H9 (cell line): ENCODE measurements around the gene SDK1. TPM values are rescaled to one million over a fixed set of nuclear protein-coding genes. Genes with fewer than 3 reads are reported as not detected.

Experiments
- DNase-seq: peaks from one replicate; pipeline ENCODE4 v3.0.0-alpha.2; 2017
- H2AFZ ChIP-seq: one replicate; pipeline ENCODE4 v1.6.1; 2013; ENCODE audit warnings: mild to moderate bottlenecking, low read length, control low read depth, moderate library complexity
- H2AK5ac ChIP-seq: 2 replicates; pipeline ENCODE4 v1.6.1; 2013; ENCODE audit warnings: low read length, control low read depth, mixed read lengths; ENCODE audit not compliant: insufficient read length
- H2BK120ac ChIP-seq: one replicate; pipeline ENCODE4 v1.6.1; 2013; ENCODE audit warnings: low read depth, mild to moderate bottlenecking, low read length, control low read depth, inconsistent platforms; ENCODE audit not compliant: poor library complexity, severe bottlenecking
- H2BK12ac ChIP-seq: 2 replicates; pipeline ENCODE4 v1.6.1; 2013; ENCODE audit warnings: low read length, control low read depth, mixed read lengths, low read depth; ENCODE audit not compliant: insufficient read length
- H2BK15ac ChIP-seq: 2 replicates; pipeline ENCODE4 v1.6.1; 2013; ENCODE audit warnings: low read depth, low read length, control low read depth
- H2BK20ac ChIP-seq: one replicate; pipeline ENCODE4 v1.6.1; 2013; ENCODE audit warnings: low read depth, mild to moderate bottlenecking, low read length, control low read depth, inconsistent platforms; ENCODE audit not compliant: poor library complexity, severe bottlenecking
- H2BK5ac ChIP-seq: 2 replicates; pipeline ENCODE4 v1.6.1; 2013; ENCODE audit warnings: low read length, control low read depth, mixed read lengths; ENCODE audit not compliant: insufficient read length
- H3K14ac ChIP-seq: 2 replicates; pipeline ENCODE4 v1.6.1; 2013; ENCODE audit warnings: low read length, control low read depth; ENCODE audit not compliant: insufficient read depth
- H3K18ac ChIP-seq: 2 replicates; pipeline ENCODE4 v1.6.1; 2013; ENCODE audit warnings: low read depth, mild to moderate bottlenecking, mixed read lengths, low read length, control low read depth; ENCODE audit not compliant: insufficient read length
- H3K23ac ChIP-seq: 2 replicates; pipeline ENCODE4 v1.6.1; 2013; ENCODE audit warnings: low read length, control low read depth, mixed read lengths, low read depth; ENCODE audit not compliant: insufficient read length
- H3K23me2 ChIP-seq: 2 replicates; pipeline ENCODE4 v1.6.1; 2013; ENCODE audit warnings: low read depth, mild to moderate bottlenecking, mixed read lengths, low read length, control low read depth; ENCODE audit not compliant: insufficient read length, poor library complexity, severe bottlenecking
- H3K27ac ChIP-seq: 2 replicates; pipeline ENCODE4 v1.5.1; 2013; ENCODE audit warnings: low read length, control low read depth, mixed read lengths, low read depth; ENCODE audit not compliant: insufficient read length
- H3K27me3 ChIP-seq: 2 replicates; pipeline ENCODE4 v1.6.1; 2013; ENCODE audit warnings: low read length, control low read depth, inconsistent platforms; ENCODE audit not compliant: insufficient read depth
- H3K4ac ChIP-seq: 2 replicates; pipeline ENCODE4 v1.6.1; 2013; ENCODE audit warnings: low read depth, mild to moderate bottlenecking, control low read depth, inconsistent platforms, low read length, moderate library complexity
- H3K4me1 ChIP-seq: 2 replicates; pipeline ENCODE4 v1.6.1; 2013; ENCODE audit warnings: low read length, control low read depth, inconsistent platforms; ENCODE audit not compliant: insufficient read depth
- H3K4me2 ChIP-seq: 2 replicates; pipeline ENCODE4 v1.6.1; 2013; ENCODE audit warnings: low read length, control low read depth, mixed read lengths; ENCODE audit not compliant: insufficient read length, insufficient read depth
- H3K56ac ChIP-seq: 2 replicates; pipeline ENCODE4 v1.6.1; 2013; ENCODE audit warnings: low read depth, mild to moderate bottlenecking, mixed read lengths, low read length, control low read depth; ENCODE audit not compliant: insufficient read length
- H3K79me1 ChIP-seq: 2 replicates; pipeline ENCODE4 v1.6.1; 2013; ENCODE audit warnings: low read depth, mild to moderate bottlenecking, moderate library complexity, low read length, control low read depth, inconsistent platforms; ENCODE audit not compliant: insufficient read depth, poor library complexity, severe bottlenecking
- H3K79me2 ChIP-seq: 2 replicates; pipeline ENCODE4 v1.6.1; 2013; ENCODE audit warnings: low read length, control low read depth, inconsistent platforms; ENCODE audit not compliant: insufficient read depth
- H3K9ac ChIP-seq: 2 replicates; pipeline ENCODE4 v1.6.1; 2013; ENCODE audit warnings: low read length, control low read depth, mixed read lengths; ENCODE audit not compliant: insufficient read length; ENCODE audit errors: extremely low read depth
- H3K9me3 ChIP-seq: one replicate; pipeline ENCODE4 v1.6.1; 2013; ENCODE audit warnings: low read depth, low read length, inconsistent platforms; ENCODE audit not compliant: control insufficient read depth
- H3T11ph ChIP-seq: one replicate; pipeline ENCODE4 v1.6.1; 2013; ENCODE audit warnings: mild to moderate bottlenecking, low read length, control low read depth, inconsistent platforms
- H4K20me1 ChIP-seq: one replicate; pipeline ENCODE4 v1.6.1; 2013; ENCODE audit not compliant: control insufficient read depth, insufficient read length, insufficient read depth
- H4K5ac ChIP-seq: 2 replicates; pipeline ENCODE4 v1.6.1; 2013; ENCODE audit warnings: low read depth, mild to moderate bottlenecking, mixed read lengths, low read length, control low read depth; ENCODE audit not compliant: insufficient read length
- H4K8ac ChIP-seq: replicated peaks from 2 replicates; pipeline ENCODE4 v1.6.1; 2013; ENCODE audit warnings: low read length, control low read depth, mixed read lengths, low read depth; ENCODE audit not compliant: insufficient read length
- H4K91ac ChIP-seq: 2 replicates; pipeline ENCODE4 v1.6.1; 2013; ENCODE audit warnings: low read depth, mild to moderate bottlenecking, moderate library complexity, mixed read lengths, low read length, control low read depth; ENCODE audit not compliant: insufficient read length
- H3K27ac Mint-ChIP-seq, 3 experiments: 2 replicates in 2 of 3; 3 replicates in 1 of 3; pipeline ENCODE4 v1.8.0; 2020 to 2021; ENCODE audit warnings: mixed read lengths in 3 of 3, mild to moderate bottlenecking in 1 of 3, moderate library complexity in 1 of 3
- H3K27me3 Mint-ChIP-seq: 2 replicates; pipeline ENCODE4 v1.8.0; 2021; ENCODE audit warnings: low read depth, mild to moderate bottlenecking, moderate library complexity, mixed read lengths
- H3K36me3 Mint-ChIP-seq, 3 experiments: 2 replicates in 2 of 3; 3 replicates in 1 of 3; pipeline ENCODE4 v1.8.0; 2020 to 2021; ENCODE audit warnings: low read depth in 3 of 3, mixed read lengths in 3 of 3; ENCODE audit not compliant: insufficient read depth in 1 of 3
- H3K4me1 Mint-ChIP-seq, 2 experiments: 2 replicates each; pipeline ENCODE4 v1.8.0; 2020; ENCODE audit warnings: mixed read lengths in 2 of 2
- H3K4me3 Mint-ChIP-seq, 2 experiments: 2 replicates in 1 of 2; 3 replicates in 1 of 2; pipeline ENCODE4 v1.8.0; 2020 to 2021; ENCODE audit warnings: mild to moderate bottlenecking in 2 of 2, mixed read lengths in 2 of 2, moderate library complexity in 1 of 2
- H3K9me3 Mint-ChIP-seq, 2 experiments: 2 replicates in 1 of 2; 3 replicates in 1 of 2; pipeline ENCODE4 v1.8.0; 2020; ENCODE audit warnings: mild to moderate bottlenecking in 2 of 2, mixed read lengths in 2 of 2, moderate library complexity in 1 of 2
- WGBS: extraction: QIAGEN DNeasy Blood & Tissue Kit; methylation state at CpG from one replicate; pipeline ENCODE4 v1.1.7; 2013; ENCODE audit warnings: missing lambda C conversion rate, low lambda C conversion rate, mixed read lengths; ENCODE audit not compliant: insufficient read length; ENCODE audit errors: extremely low coverage; 5-methylcytosine and 5-hydroxymethylcytosine counted together
- total RNA-seq: library from RNA; stranded (reverse); gene quantifications from 2 replicates; pipeline ENCODE4 v1.2.1, GENCODE V29; 2021
- TF ChIP-seq, protein P1 (sequence below): fragments of 200-600 bp; sonication (generic); conservative IDR thresholded peaks from 3 replicates; pipeline ENCODE4 v1.8.0; 2021; ENCODE audit warnings: antibody characterized with exemption, mild to moderate bottlenecking

SDK1 gene
- total RNA-seq, 1 experiment from 2014 or later, result 8.7 TPM

DNA sequence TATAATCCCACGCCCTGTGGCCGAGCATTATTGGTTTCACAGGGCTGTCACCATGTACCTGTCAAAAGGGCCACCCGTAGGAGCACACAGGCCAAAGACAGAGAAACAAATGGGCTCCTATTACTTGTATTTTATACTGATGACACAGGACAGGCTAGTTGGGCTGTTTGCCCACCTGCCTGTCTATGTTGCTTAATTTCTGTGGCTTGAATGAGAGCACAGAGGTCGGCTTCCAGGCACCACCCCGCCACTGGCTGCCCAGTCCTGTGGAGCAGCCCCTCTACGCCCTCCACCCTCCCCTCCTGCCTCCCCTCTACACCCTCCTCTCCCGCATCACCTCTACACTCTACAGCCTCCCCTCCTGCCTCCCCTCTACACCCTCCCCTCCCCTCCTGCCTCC lies 652.9 kb downstream of the SDK1 start:
- no CpG with 5 or more reads among the region's 7 CpGs for WGBS
- H2BK12ac ChIP-seq, result no peak overlapping the region
- H3K23me2 ChIP-seq, result no peaks in the 10 kb centered on the region
- H3K36me3 Mint-ChIP-seq, result peaks cover 2 to 6% (median 3%) of the 10 kb centered on the region in 3 experiments; a peak in 5 of 7 replicates
- H3K27ac Mint-ChIP-seq, result no peak overlapping the region
- no peak overlapping the region for H3K18ac ChIP-seq
- no peak overlapping the region for H3K23ac ChIP-seq
- no peak overlapping the region for H3T11ph ChIP-seq
- H3K27me3 ChIP-seq, result no peaks in the 10 kb centered on the region
- no peak overlapping the region for H3K27ac ChIP-seq
- H3K9ac ChIP-seq, result no peak overlapping the region
- H3K4me1 Mint-ChIP-seq, result no peaks in the 10 kb centered on the region
- no peak overlapping the region for H2BK20ac ChIP-seq
- TF ChIP-seq, protein P1, sequence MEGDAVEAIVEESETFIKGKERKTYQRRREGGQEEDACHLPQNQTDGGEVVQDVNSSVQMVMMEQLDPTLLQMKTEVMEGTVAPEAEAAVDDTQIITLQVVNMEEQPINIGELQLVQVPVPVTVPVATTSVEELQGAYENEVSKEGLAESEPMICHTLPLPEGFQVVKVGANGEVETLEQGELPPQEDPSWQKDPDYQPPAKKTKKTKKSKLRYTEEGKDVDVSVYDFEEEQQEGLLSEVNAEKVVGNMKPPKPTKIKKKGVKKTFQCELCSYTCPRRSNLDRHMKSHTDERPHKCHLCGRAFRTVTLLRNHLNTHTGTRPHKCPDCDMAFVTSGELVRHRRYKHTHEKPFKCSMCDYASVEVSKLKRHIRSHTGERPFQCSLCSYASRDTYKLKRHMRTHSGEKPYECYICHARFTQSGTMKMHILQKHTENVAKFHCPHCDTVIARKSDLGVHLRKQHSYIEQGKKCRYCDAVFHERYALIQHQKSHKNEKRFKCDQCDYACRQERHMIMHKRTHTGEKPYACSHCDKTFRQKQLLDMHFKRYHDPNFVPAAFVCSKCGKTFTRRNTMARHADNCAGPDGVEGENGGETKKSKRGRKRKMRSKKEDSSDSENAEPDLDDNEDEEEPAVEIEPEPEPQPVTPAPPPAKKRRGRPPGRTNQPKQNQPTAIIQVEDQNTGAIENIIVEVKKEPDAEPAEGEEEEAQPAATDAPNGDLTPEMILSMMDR, result no peak
- no peak overlapping the region for H3K56ac ChIP-seq
- H3K9me3 ChIP-seq, result no peaks in the 10 kb centered on the region
- no peak overlapping the region for H3K4me2 ChIP-seq
- no peaks in the 10 kb centered on the region for H3K4me1 ChIP-seq
- no peaks in the 10 kb centered on the region for H3K9me3 Mint-ChIP-seq
- no peak overlapping the region for H2BK5ac ChIP-seq
- no peak overlapping the region for H2AFZ ChIP-seq
- H3K4me3 Mint-ChIP-seq, result no peak overlapping the region
- H4K20me1 ChIP-seq, result no peaks in the 10 kb centered on the region
- DNase-seq, result no peak
- H3K14ac ChIP-seq, result no peak overlapping the region
- no peaks in the 10 kb centered on the region for H3K27me3 Mint-ChIP-seq
- H4K8ac ChIP-seq, result no peak overlapping the region
- H3K4ac ChIP-seq, result no peak overlapping the region
- H2BK15ac ChIP-seq, result no peak overlapping the region
- no peaks in the 10 kb centered on the region for H3K79me1 ChIP-seq
- H4K5ac ChIP-seq, result no peak overlapping the region
- no peak overlapping the region for H2BK120ac ChIP-seq
- no peak overlapping the region for H4K91ac ChIP-seq
- no peaks in the 10 kb centered on the region for H3K79me2 ChIP-seq
- no peak overlapping the region for H2AK5ac ChIP-seq
